ENCODE data around the gene ADGRL4. TPM values are rescaled to one million over a fixed set of nuclear protein-coding genes. Genes with fewer than 3 reads are reported as not detected.
"Not testable (repeated sequence)": the region's sequence is repeated elsewhere in the genome, so short reads cannot be mapped to it uniquely, and the experiment has no call there.

Gene ADGRL4
- total and polyA plus RNA-seq, 2 of the 13 experiments (the other 11 are each of a cell fraction or from before 2014, with no cell fraction given) = not detected

DNA sequence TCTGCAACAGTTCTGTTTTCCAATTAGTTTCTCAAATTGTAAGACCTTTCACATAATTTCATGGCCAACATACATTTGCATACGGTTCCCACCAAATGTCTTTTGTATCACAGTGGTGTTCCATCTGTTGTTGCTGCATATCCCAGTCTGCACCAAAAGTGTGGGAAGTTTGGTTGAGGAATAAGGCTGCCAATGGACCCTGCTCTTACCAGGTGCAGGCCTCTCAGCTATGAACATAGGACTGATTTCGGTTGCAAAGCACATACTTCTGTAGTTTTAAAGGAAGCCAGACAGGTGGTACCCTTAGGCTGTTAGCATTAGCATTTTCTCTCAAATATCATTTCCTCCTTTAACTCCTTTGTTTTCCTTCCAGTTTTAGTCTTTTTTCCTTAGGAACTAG is 33.8 kb downstream of the ADGRL4 start:
- FAIRE-seq (no peak), DNase-seq (ENCODE audit: low spot score) (no peak), ATAC-seq (no peak)
- ChIA-PET CTCF (ENCODE audit: low intra/inter-chr PET ratio, low total read pairs) (no interaction called here), POLR2A (no interaction called here)
- WGBS (ENCODE audit: low lambda C conversion rate) = 0% methylated on average over 2 of the region's 2 CpGs
- BruUV-seq (replicated peaks) = no TSS peak
- intact Hi-C loops (cut with micrococcal nuclease; ENCODE audit: unreplicated experiment) = no loop called here
- Histone ChIP-seq H4K20me1 (ENCODE audit: insufficient read depth, low read length) (no peaks in the 10 kb centered on the region), H3K36me3 (replicated peaks in 1 of 2; ENCODE audit: control insufficient read depth in 1 of 2, insufficient read depth in 2 of 2, low read length in 2 of 2) (no peaks in the 10 kb centered on the region), H3K79me2 (ENCODE audit: insufficient read depth, low read length) (no peaks in the 10 kb centered on the region), H3K4me3 (replicated peaks in 1 of 3; ENCODE audit: insufficient read depth in 1 of 3, low read depth in 2 of 3, low read length in 3 of 3) (no peak overlapping the region), H2AFZ (ENCODE audit: low read length) (no peak overlapping the region), H3K27ac (ENCODE audit: extremely low read length, insufficient read depth, low read length) (no peak overlapping the region), H3K4me1 (ENCODE audit: insufficient read depth, low read length) (no peaks in the 10 kb centered on the region), H3K9ac (ENCODE audit: insufficient read depth, low read depth, low read length) (no peak overlapping the region), H3K9me3 (ENCODE audit: low read length) (peaks cover 76% of the 10 kb centered on the region), H3K4me2 (ENCODE audit: low read depth, low read length) (no peak overlapping the region), H3K27me3 (ENCODE audit: control insufficient read depth in 1 of 2, insufficient read depth in 2 of 2, low read length in 2 of 2) (no peaks in the 10 kb centered on the region)
- TF ChIP-seq ZNF235 (CRISPR knock-in tag; IDR thresholded peaks at IDR 0.05; ENCODE audit: borderline replicate concordance) (no peak), ZNF589 (CRISPR knock-in tag; conservative IDR thresholded peaks at IDR 0.05) (no peak), DR1 (CRISPR knock-in tag; IDR thresholded peaks at IDR 0.05) (no peak)
- TF ChIP-seq, protein P1, sequence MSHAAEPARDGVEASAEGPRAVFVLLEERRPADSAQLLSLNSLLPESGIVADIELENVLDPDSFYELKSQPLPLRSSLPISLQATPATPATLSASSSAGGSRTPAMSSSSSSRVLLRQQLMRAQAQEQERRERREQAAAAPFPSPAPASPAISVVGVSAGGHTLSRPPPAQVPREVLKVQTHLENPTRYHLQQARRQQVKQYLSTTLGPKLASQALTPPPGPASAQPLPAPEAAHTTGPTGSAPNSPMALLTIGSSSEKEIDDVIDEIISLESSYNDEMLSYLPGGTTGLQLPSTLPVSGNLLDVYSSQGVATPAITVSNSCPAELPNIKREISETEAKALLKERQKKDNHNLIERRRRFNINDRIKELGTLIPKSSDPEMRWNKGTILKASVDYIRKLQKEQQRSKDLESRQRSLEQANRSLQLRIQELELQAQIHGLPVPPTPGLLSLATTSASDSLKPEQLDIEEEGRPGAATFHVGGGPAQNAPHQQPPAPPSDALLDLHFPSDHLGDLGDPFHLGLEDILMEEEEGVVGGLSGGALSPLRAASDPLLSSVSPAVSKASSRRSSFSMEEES (CRISPR knock-in tag; IDR thresholded peaks at IDR 0.05) = no peak
- TF ChIP-seq, protein P2, sequence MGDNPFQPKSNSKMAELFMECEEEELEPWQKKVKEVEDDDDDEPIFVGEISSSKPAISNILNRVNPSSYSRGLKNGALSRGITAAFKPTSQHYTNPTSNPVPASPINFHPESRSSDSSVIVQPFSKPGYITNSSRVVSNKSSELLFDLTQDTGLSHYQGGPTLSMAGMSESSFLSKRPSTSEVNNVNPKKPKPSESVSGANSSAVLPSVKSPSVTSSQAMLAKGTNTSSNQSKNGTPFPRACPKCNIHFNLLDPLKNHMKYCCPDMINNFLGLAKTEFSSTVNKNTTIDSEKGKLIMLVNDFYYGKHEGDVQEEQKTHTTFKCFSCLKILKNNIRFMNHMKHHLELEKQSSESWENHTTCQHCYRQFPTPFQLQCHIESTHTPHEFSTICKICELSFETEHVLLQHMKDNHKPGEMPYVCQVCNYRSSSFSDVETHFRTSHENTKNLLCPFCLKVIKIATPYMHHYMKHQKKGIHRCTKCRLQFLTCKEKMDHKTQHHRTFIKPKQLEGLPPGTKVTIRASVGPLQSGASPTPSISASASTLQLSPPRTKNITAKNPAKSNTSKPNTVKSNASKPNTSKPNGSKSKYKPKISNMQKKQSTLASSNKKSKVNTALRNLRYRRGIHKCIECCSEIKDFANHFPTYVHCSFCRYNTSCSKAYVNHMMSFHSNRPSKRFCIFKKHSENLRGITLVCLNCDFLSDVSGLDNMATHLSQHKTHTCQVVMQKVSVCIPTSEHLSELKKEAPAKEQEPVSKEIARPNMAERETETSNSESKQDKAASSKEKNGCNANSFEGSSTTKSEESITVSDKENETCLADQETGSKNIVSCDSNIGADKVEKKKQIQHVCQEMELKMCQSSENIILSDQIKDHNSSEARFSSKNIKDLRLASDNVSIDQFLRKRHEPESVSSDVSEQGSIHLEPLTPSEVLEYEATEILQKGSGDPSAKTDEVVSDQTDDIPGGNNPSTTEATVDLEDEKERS (CRISPR knock-in tag; IDR thresholded peaks at IDR 0.05) = no peak
- in situ Hi-C loops (cut with HindIII; ENCODE audit: extremely low pct_ligation_motif_present, low pct_unique_long_range_greater_than_20kb) = no loop called here

GRCh38 chr1:78967091-78967490 is 39.4 kb downstream of the ADGRL4 start:
- peaks cover 87% of the 10 kb centered on the region for H3K9me3 ChIP-seq (ENCODE audit: low read length)
- H3K27ac ChIP-seq (ENCODE audit: extremely low read length, insufficient read depth, low read length); H3K9ac ChIP-seq (ENCODE audit: insufficient read depth, low read depth, low read length); H3K79me2 ChIP-seq (ENCODE audit: insufficient read depth, low read length); CTCF ChIA-PET (ENCODE audit: low intra/inter-chr PET ratio, low total read pairs); ATAC-seq; intact Hi-C loops (cut with micrococcal nuclease; ENCODE audit: unreplicated experiment); H3K4me1 ChIP-seq (ENCODE audit: insufficient read depth, low read length); H2AFZ ChIP-seq (ENCODE audit: low read length); H3K27me3 ChIP-seq (ENCODE audit: control insufficient read depth in 1 of 2, insufficient read depth in 2 of 2, low read length in 2 of 2); BruUV-seq (replicated peaks); H4K20me1 ChIP-seq (ENCODE audit: insufficient read depth, low read length); DNase-seq (ENCODE audit: low spot score); FAIRE-seq; in situ Hi-C loops (cut with HindIII; ENCODE audit: extremely low pct_ligation_motif_present, low pct_unique_long_range_greater_than_20kb); H3K4me3 ChIP-seq (replicated peaks in 1 of 3; ENCODE audit: insufficient read depth in 1 of 3, low read depth in 2 of 3, low read length in 3 of 3); H3K4me2 ChIP-seq (ENCODE audit: low read depth, low read length); H3K36me3 ChIP-seq (replicated peaks in 1 of 2; ENCODE audit: control insufficient read depth in 1 of 2, insufficient read depth in 2 of 2, low read length in 2 of 2); POLR2A ChIA-PET: not testable (repeated sequence)
